Measurements from ENCODE around the gene VSTM4. TPM values are rescaled to one million over a fixed set of nuclear protein-coding genes. Genes with fewer than 3 reads are reported as not detected.

The VSTM4 gene
- total and polyA plus RNA-seq, 3 experiments from 2014 or later: 0.07 to 0.09 TPM; not detected in 1

- H3K9me3 Mint-ChIP-seq: peaks cover 0 to 8% (median 0%) of the 10 kb centered on the region in 5 donors
- no peaks in the 10 kb centered on the region for H3K36me3 ChIP-seq (ENCODE audit: insufficient read depth, low read length)
- H3K36me3 Mint-ChIP-seq: no peaks in the 10 kb centered on the region
- peaks cover 4 to 6% of the 10 kb centered on the region in 2 donors for H3K27me3 Mint-ChIP-seq
- CTCF ChIA-PET: no interaction called here
- H3K4me3 Mint-ChIP-seq: no peak overlapping the region
- H3K4me1 ChIP-seq (ENCODE audit: insufficient read depth, low read length): no peaks in the 10 kb centered on the region
- H3K4me3 ChIP-seq (ENCODE audit: low read length): no peak overlapping the region
- no peak for DNase-seq
- H3K9me3 ChIP-seq (ENCODE audit: low read length): no peaks in the 10 kb centered on the region
- H3K27ac ChIP-seq (ENCODE audit: low read depth, low read length): no peak overlapping the region
- no peaks in the 10 kb centered on the region for H3K27me3 ChIP-seq (ENCODE audit: insufficient read depth, low read length, poor library complexity, severe bottlenecking)
- peaks cover 0 to 6% (median 0%) of the 10 kb centered on the region in 3 donors for H3K4me1 Mint-ChIP-seq
- no peak overlapping the region for H3K27ac Mint-ChIP-seq
- POLR2A ChIA-PET: no interaction called here
These were observed 68.1 kb downstream of the VSTM4 start for GRCh38 chr10:49047128-49047639.

GRCh38 chr10:49044293-49045193 lies 70.8 kb downstream of the VSTM4 start:
- H3K27me3 Mint-ChIP-seq: peaks cover 4 to 6% of the 10 kb centered on the region in 2 donors

GRCh38 chr10:49040601-49041000 lies 74.7 kb downstream of the VSTM4 start:
- Histone ChIP-seq H3K4me3 (ENCODE audit: low read length) (no peak overlapping the region), H3K27me3 (ENCODE audit: insufficient read depth, low read length, poor library complexity, severe bottlenecking) (no peaks in the 10 kb centered on the region), H3K36me3 (ENCODE audit: insufficient read depth, low read length) (no peaks in the 10 kb centered on the region), H3K4me1 (ENCODE audit: insufficient read depth, low read length) (no peaks in the 10 kb centered on the region), H3K27ac (ENCODE audit: low read depth, low read length) (no peak overlapping the region), H3K9me3 (ENCODE audit: low read length) (no peaks in the 10 kb centered on the region)
- peaks cover 0 to 2% (median 0%) of the 10 kb centered on the region in 3 donors for H3K4me1 Mint-ChIP-seq
- H3K4me3 Mint-ChIP-seq: no peak overlapping the region
- no peaks in the 10 kb centered on the region for H3K9me3 Mint-ChIP-seq
- DNase-seq: no peak
- H3K27me3 Mint-ChIP-seq: peaks cover 0 to 5% of the 10 kb centered on the region in 2 donors
- H3K27ac Mint-ChIP-seq: no peak overlapping the region
- no peaks in the 10 kb centered on the region for H3K36me3 Mint-ChIP-seq
- ChIA-PET CTCF (no interaction called here), POLR2A (no interaction called here)

More at GRCh38 chr10:49044293-49045193, 70.8 kb downstream of the VSTM4 start:
- Histone ChIP-seq H3K4me3 (ENCODE audit: low read length) (no peak overlapping the region), H3K27me3 (ENCODE audit: insufficient read depth, low read length, poor library complexity, severe bottlenecking) (no peaks in the 10 kb centered on the region), H3K36me3 (ENCODE audit: insufficient read depth, low read length) (no peaks in the 10 kb centered on the region), H3K9me3 (ENCODE audit: low read length) (no peaks in the 10 kb centered on the region), H3K27ac (ENCODE audit: low read depth, low read length) (no peak overlapping the region), H3K4me1 (ENCODE audit: insufficient read depth, low read length) (no peaks in the 10 kb centered on the region)
- H3K9me3 Mint-ChIP-seq: peaks cover 0 to 8% (median 0%) of the 10 kb centered on the region in 5 donors
- H3K36me3 Mint-ChIP-seq: no peaks in the 10 kb centered on the region
- H3K27ac Mint-ChIP-seq: no peak overlapping the region
- peaks cover 0 to 6% (median 0%) of the 10 kb centered on the region in 3 donors for H3K4me1 Mint-ChIP-seq
- CTCF ChIA-PET: no interaction called here
- POLR2A ChIA-PET: no interaction called here
- no peak overlapping the region for H3K4me3 Mint-ChIP-seq
- no peak for DNase-seq

- CTCF ChIA-PET: no interaction called here
These were observed 75.9 kb downstream of the VSTM4 start for GRCh38 chr10:49039409-49039808.

GRCh38 chr10:49038711-49039110 lies 76.6 kb downstream of the VSTM4 start:
- Histone ChIP-seq H3K27ac (ENCODE audit: low read depth, low read length) (no peak overlapping the region), H3K4me3 (ENCODE audit: low read length) (no peak overlapping the region), H3K4me1 (ENCODE audit: insufficient read depth, low read length) (no peaks in the 10 kb centered on the region), H3K36me3 (ENCODE audit: insufficient read depth, low read length) (no peaks in the 10 kb centered on the region), H3K9me3 (ENCODE audit: low read length) (no peaks in the 10 kb centered on the region), H3K27me3 (ENCODE audit: insufficient read depth, low read length, poor library complexity, severe bottlenecking) (no peaks in the 10 kb centered on the region)
- no peak overlapping the region for H3K4me3 Mint-ChIP-seq
- POLR2A ChIA-PET: no interaction called here
- H3K27me3 Mint-ChIP-seq: peaks cover 0 to 3% of the 10 kb centered on the region in 2 donors
- no peaks in the 10 kb centered on the region for H3K9me3 Mint-ChIP-seq
- DNase-seq: no peak
- CTCF ChIA-PET: no interaction called here
- H3K27ac Mint-ChIP-seq: no peak overlapping the region
- H3K4me1 Mint-ChIP-seq: no peaks in the 10 kb centered on the region
- H3K36me3 Mint-ChIP-seq: no peaks in the 10 kb centered on the region

More at GRCh38 chr10:49039409-49039808, 75.9 kb downstream of the VSTM4 start:
- Histone ChIP-seq H3K27me3 (ENCODE audit: insufficient read depth, low read length, poor library complexity, severe bottlenecking) (no peaks in the 10 kb centered on the region), H3K36me3 (ENCODE audit: insufficient read depth, low read length) (no peaks in the 10 kb centered on the region), H3K4me1 (ENCODE audit: insufficient read depth, low read length) (no peaks in the 10 kb centered on the region), H3K27ac (ENCODE audit: low read depth, low read length) (no peak overlapping the region), H3K4me3 (ENCODE audit: low read length) (no peak overlapping the region), H3K9me3 (ENCODE audit: low read length) (no peaks in the 10 kb centered on the region)
- Mint-ChIP-seq H3K27me3 (peaks cover 0 to 5% of the 10 kb centered on the region in 2 donors), H3K9me3 (no peaks in the 10 kb centered on the region), H3K27ac (no peak overlapping the region), H3K4me3 (no peak overlapping the region), H3K36me3 (no peaks in the 10 kb centered on the region), H3K4me1 (no peaks in the 10 kb centered on the region)
- POLR2A ChIA-PET: no interaction called here
- DNase-seq: no peak

GRCh38 chr10:49037187-49037586 lies 78.1 kb downstream of the VSTM4 start:
- no peak overlapping the region for H3K27ac Mint-ChIP-seq
- no peaks in the 10 kb centered on the region for H3K9me3 Mint-ChIP-seq
- H3K4me1 Mint-ChIP-seq: no peaks in the 10 kb centered on the region
- H3K4me3 Mint-ChIP-seq: no peak overlapping the region
- CTCF ChIA-PET: no interaction called here
- peaks cover 0 to 3% of the 10 kb centered on the region in 2 donors for H3K27me3 Mint-ChIP-seq
- no peaks in the 10 kb centered on the region for H3K36me3 Mint-ChIP-seq
- H3K4me3 ChIP-seq (ENCODE audit: low read length): no peak overlapping the region
- POLR2A ChIA-PET: no interaction called here
- no peaks in the 10 kb centered on the region for H3K4me1 ChIP-seq (ENCODE audit: insufficient read depth, low read length)
- H3K27me3 ChIP-seq (ENCODE audit: insufficient read depth, low read length, poor library complexity, severe bottlenecking): no peaks in the 10 kb centered on the region
- H3K36me3 ChIP-seq (ENCODE audit: insufficient read depth, low read length): no peaks in the 10 kb centered on the region
- H3K27ac ChIP-seq (ENCODE audit: low read depth, low read length): no peak overlapping the region
- no peak for DNase-seq
- no peaks in the 10 kb centered on the region for H3K9me3 ChIP-seq (ENCODE audit: low read length)

- POLR2A ChIA-PET: no interaction called here
These were observed 78.7 kb downstream of the VSTM4 start for GRCh38 chr10:49036638-49037037.

GRCh38 chr10:49035920-49036319 lies 79.4 kb downstream of the VSTM4 start:
- Histone ChIP-seq H3K27ac (ENCODE audit: low read depth, low read length) (no peak overlapping the region), H3K4me1 (ENCODE audit: insufficient read depth, low read length) (no peaks in the 10 kb centered on the region), H3K27me3 (ENCODE audit: insufficient read depth, low read length, poor library complexity, severe bottlenecking) (no peaks in the 10 kb centered on the region), H3K36me3 (ENCODE audit: insufficient read depth, low read length) (no peaks in the 10 kb centered on the region), H3K4me3 (ENCODE audit: low read length) (no peak overlapping the region), H3K9me3 (ENCODE audit: low read length) (no peaks in the 10 kb centered on the region)
- H3K9me3 Mint-ChIP-seq: no peaks in the 10 kb centered on the region
- ChIA-PET CTCF (no interaction called here), POLR2A (no interaction called here)
- H3K27ac Mint-ChIP-seq: no peak overlapping the region
- no peak for DNase-seq
- H3K36me3 Mint-ChIP-seq: no peaks in the 10 kb centered on the region
- no peaks in the 10 kb centered on the region for H3K4me1 Mint-ChIP-seq
- no peak overlapping the region for H3K4me3 Mint-ChIP-seq
- peaks cover 0 to 4% of the 10 kb centered on the region in 2 donors for H3K27me3 Mint-ChIP-seq

More at GRCh38 chr10:49036638-49037037, 78.7 kb downstream of the VSTM4 start:
- Mint-ChIP-seq H3K27me3 (peaks cover 0 to 4% of the 10 kb centered on the region in 2 donors), H3K27ac (no peak overlapping the region), H3K9me3 (no peaks in the 10 kb centered on the region), H3K4me1 (no peaks in the 10 kb centered on the region), H3K4me3 (no peak overlapping the region), H3K36me3 (no peaks in the 10 kb centered on the region)
- H3K36me3 ChIP-seq (ENCODE audit: insufficient read depth, low read length): no peaks in the 10 kb centered on the region
- H3K4me1 ChIP-seq (ENCODE audit: insufficient read depth, low read length): no peaks in the 10 kb centered on the region
- CTCF ChIA-PET: no interaction called here
- no peak overlapping the region for H3K27ac ChIP-seq (ENCODE audit: low read depth, low read length)
- no peaks in the 10 kb centered on the region for H3K9me3 ChIP-seq (ENCODE audit: low read length)
- H3K4me3 ChIP-seq (ENCODE audit: low read length): no peak overlapping the region
- no peak for DNase-seq
- H3K27me3 ChIP-seq (ENCODE audit: insufficient read depth, low read length, poor library complexity, severe bottlenecking): no peaks in the 10 kb centered on the region

All from CD8-positive, alpha-beta memory T cell (primary cell).